ENCODE measurements around the gene PIAS1.

- TF ChIP-seq POLR2A (IDR thresholded peaks at IDR 0.05; ENCODE audit: borderline replicate concordance, extremely low read depth, insufficient read depth, insufficient read length): no peak
- TF ChIP-seq RAD21 (IDR thresholded peaks at IDR 0.05; ENCODE audit: low read depth): no peak
- no peak for TF ChIP-seq CTCF (IDR thresholded peaks at IDR 0.05 in 2 of 3, conservative IDR thresholded peaks at IDR 0.05 in 1 of 3; ENCODE audit: borderline replicate concordance in 1 of 3, insufficient read depth in 1 of 3, low read depth in 2 of 3, low read length in 2 of 3)
- no peak for TF ChIP-seq EGR1 (IDR thresholded peaks at IDR 0.05; ENCODE audit: low read depth)
- TF ChIP-seq ELF1 (IDR thresholded peaks at IDR 0.05; ENCODE audit: borderline replicate concordance, low read depth): no peak
Measured at GRCh38 chr15:68188647-68189046, 134.5 kb downstream of the PIAS1 start.

Data from HCT116 (cell line).